Progenitor cell of endocrine pancreas (in vitro differentiated cells): Measurements from ENCODE around the gene PSMD5. TPM values are rescaled to one million over a fixed set of nuclear protein-coding genes. Genes with fewer than 3 reads are reported as not detected.

Experiments
- DNase-seq: peaks from one replicate; pipeline ENCODE4 v3.0.0; 2021; ENCODE audit warnings: low spot score; ENCODE audit not compliant: unreplicated experiment
- H3K27ac Mint-ChIP-seq: 2 replicates; pipeline ENCODE4 v1.8.0; 2021; ENCODE audit warnings: mild to moderate bottlenecking, moderate library complexity, mixed read lengths
- H3K27me3 Mint-ChIP-seq: 2 replicates; pipeline ENCODE4 v1.8.0; 2021; ENCODE audit warnings: mixed read lengths
- H3K36me3 Mint-ChIP-seq: 2 replicates; pipeline ENCODE4 v1.8.0; 2022; ENCODE audit warnings: mixed read lengths; ENCODE audit not compliant: insufficient read depth
- H3K4me1 Mint-ChIP-seq: 2 replicates; pipeline ENCODE4 v1.8.0; 2021; ENCODE audit warnings: low read depth, mixed read lengths
- H3K4me3 Mint-ChIP-seq: 2 replicates; pipeline ENCODE4 v1.8.0; 2021; ENCODE audit warnings: low read depth, mild to moderate bottlenecking, moderate library complexity, mixed read lengths
- H3K9me3 Mint-ChIP-seq: 2 replicates; pipeline ENCODE4 v1.8.0; 2021; ENCODE audit warnings: low read depth, mixed read lengths
- total RNA-seq: library from RNA; stranded (reverse); gene quantifications from 2 replicates; pipeline ENCODE4 v1.2.1, GENCODE V29; 2021
- TF ChIP-seq, protein P1 (sequence below): fragments of 200-600 bp; sonication (generic); IDR thresholded peaks from one replicate; pipeline ENCODE4 v1.5.0; 2021; ENCODE audit warnings: antibody characterized with exemption, mild to moderate bottlenecking; ENCODE audit not compliant: unreplicated experiment

PSMD5 gene
- total RNA-seq, 1 donor from 2014 or later = 50.1 TPM

DNA sequence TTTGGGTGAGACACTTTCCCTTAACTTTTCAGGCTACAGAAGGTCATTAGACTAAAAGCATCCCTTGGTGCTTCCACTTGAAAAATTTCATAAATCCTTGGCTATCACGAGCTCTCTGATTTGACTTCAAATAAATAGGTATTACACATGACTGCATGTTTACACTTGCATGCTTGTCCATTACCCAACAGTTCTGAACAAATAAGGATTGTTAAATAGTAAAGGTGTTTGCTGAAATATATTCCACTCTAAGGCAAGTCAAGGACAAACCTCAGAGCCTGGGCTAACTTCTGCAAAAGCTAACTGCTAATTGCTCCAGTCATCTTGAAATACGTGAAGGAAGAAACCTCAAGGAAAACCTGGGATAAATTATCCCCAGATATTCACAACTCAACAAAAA is 64.0 kb downstream of the PSMD5 start:
- TF ChIP-seq, protein P1, sequence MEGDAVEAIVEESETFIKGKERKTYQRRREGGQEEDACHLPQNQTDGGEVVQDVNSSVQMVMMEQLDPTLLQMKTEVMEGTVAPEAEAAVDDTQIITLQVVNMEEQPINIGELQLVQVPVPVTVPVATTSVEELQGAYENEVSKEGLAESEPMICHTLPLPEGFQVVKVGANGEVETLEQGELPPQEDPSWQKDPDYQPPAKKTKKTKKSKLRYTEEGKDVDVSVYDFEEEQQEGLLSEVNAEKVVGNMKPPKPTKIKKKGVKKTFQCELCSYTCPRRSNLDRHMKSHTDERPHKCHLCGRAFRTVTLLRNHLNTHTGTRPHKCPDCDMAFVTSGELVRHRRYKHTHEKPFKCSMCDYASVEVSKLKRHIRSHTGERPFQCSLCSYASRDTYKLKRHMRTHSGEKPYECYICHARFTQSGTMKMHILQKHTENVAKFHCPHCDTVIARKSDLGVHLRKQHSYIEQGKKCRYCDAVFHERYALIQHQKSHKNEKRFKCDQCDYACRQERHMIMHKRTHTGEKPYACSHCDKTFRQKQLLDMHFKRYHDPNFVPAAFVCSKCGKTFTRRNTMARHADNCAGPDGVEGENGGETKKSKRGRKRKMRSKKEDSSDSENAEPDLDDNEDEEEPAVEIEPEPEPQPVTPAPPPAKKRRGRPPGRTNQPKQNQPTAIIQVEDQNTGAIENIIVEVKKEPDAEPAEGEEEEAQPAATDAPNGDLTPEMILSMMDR = no peak
- no peak for DNase-seq
- Mint-ChIP-seq H3K4me3 (no peak overlapping the region), H3K4me1 (peaks cover 7% of the 10 kb centered on the region), H3K27ac (no peak overlapping the region), H3K36me3 (peaks cover 17% of the 10 kb centered on the region), H3K9me3 (no peaks in the 10 kb centered on the region), H3K27me3 (no peaks in the 10 kb centered on the region)

- no peaks in the 10 kb centered on the region for H3K9me3 Mint-ChIP-seq
- peaks cover 19% of the 10 kb centered on the region for H3K36me3 Mint-ChIP-seq
- H3K4me1 Mint-ChIP-seq = peaks cover 7% of the 10 kb centered on the region
- no peak overlapping the region for H3K4me3 Mint-ChIP-seq
- no peaks in the 10 kb centered on the region for H3K27me3 Mint-ChIP-seq
- TF ChIP-seq, protein P1 = no peak
- H3K27ac Mint-ChIP-seq = no peak overlapping the region
- no peak for DNase-seq
Measured at GRCh38 chr9:120777229-120777628, 65.5 kb downstream of the PSMD5 start.

GRCh38 chr9:120776788-120777187 is 65.9 kb downstream of the PSMD5 start:
- no peak overlapping the region for H3K4me3 Mint-ChIP-seq
- no peaks in the 10 kb centered on the region for H3K27me3 Mint-ChIP-seq
- peaks cover 7% of the 10 kb centered on the region for H3K4me1 Mint-ChIP-seq
- TF ChIP-seq, protein P1 = no peak
- no peaks in the 10 kb centered on the region for H3K9me3 Mint-ChIP-seq
- no peak overlapping the region for H3K27ac Mint-ChIP-seq
- H3K36me3 Mint-ChIP-seq = peaks cover 19% of the 10 kb centered on the region
- DNase-seq = no peak

DNA sequence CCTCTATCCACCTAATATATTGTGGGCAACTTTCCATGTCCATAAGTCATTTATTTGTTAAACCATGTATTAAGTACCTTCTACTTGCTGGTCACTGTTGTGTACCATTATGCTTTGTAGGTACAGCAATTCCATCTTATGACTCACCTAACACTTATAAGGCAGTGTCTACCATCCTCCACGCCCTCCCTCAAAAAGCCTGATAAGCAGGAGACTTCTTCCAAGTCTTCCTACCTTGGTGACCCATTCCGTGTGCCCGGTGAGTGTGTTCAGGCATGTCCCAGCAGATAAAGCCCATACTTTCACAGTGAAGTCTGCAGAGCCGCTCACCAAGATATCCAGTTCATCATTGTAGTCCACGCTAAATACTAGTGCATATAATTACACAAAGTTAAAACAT is 66.9 kb downstream of the PSMD5 start:
- Mint-ChIP-seq H3K27me3 (no peaks in the 10 kb centered on the region), H3K4me3 (no peak overlapping the region), H3K27ac (no peak overlapping the region), H3K36me3 (peaks cover 19% of the 10 kb centered on the region), H3K4me1 (peaks cover 7% of the 10 kb centered on the region), H3K9me3 (no peaks in the 10 kb centered on the region)
- no peak for DNase-seq
- TF ChIP-seq, protein P1 = no peak

GRCh38 chr9:120774719-120775118 is 68.0 kb downstream of the PSMD5 start:
- Mint-ChIP-seq H3K4me3 (no peak overlapping the region), H3K27me3 (no peaks in the 10 kb centered on the region), H3K27ac (no peak overlapping the region), H3K36me3 (peaks cover 19% of the 10 kb centered on the region), H3K4me1 (peaks cover 7% of the 10 kb centered on the region), H3K9me3 (no peaks in the 10 kb centered on the region)
- TF ChIP-seq, protein P1 = no peak
- no peak for DNase-seq
